ENCODE measurements around the gene SLC22A6.

Gene SLC22A6

GRCh38 chr11:62984451-62984991 is at the start of gene SLC22A6:
Gene SLC22A6, minus strand, starts transcription at chr11:62984967. Its CDS starts 277 bp downstream, at chr11:62984690.
- no peak within 1 kb of the TSS for H3K4me3 ChIP-seq (ENCODE audit: low read depth, low read length)
- no peak for TF ChIP-seq CTCF (IDR thresholded peaks at IDR 0.05; ENCODE audit: borderline replicate concordance, insufficient read depth, low read depth, low read length)

GRCh38 chr11:63032457-63032856 is 47.7 kb upstream of the SLC22A6 start:
- no peak for TF ChIP-seq CTCF (IDR thresholded peaks at IDR 0.05; ENCODE audit: borderline replicate concordance, insufficient read depth, low read depth, low read length)
- H3K4me3 ChIP-seq (ENCODE audit: low read depth, low read length): no peak overlapping the region

- no peak overlapping the region for H3K4me3 ChIP-seq (ENCODE audit: low read depth, low read length)
- peak; percentile 98 for TF ChIP-seq CTCF (IDR thresholded peaks at IDR 0.05; ENCODE audit: borderline replicate concordance, insufficient read depth, low read depth, low read length)
Observed at GRCh38 chr11:63023841-63024648, 39.3 kb upstream of the SLC22A6 start.

GRCh38 chr11:63023222-63023814 is 38.6 kb upstream of the SLC22A6 start:
- TF ChIP-seq CTCF (IDR thresholded peaks at IDR 0.05; ENCODE audit: borderline replicate concordance, insufficient read depth, low read depth, low read length): no peak

GRCh38 chr11:63022441-63022840 is 37.7 kb upstream of the SLC22A6 start:
- TF ChIP-seq CTCF (IDR thresholded peaks at IDR 0.05; ENCODE audit: borderline replicate concordance, insufficient read depth, low read depth, low read length): no peak
- no peak overlapping the region for H3K4me3 ChIP-seq (ENCODE audit: low read depth, low read length)

More at GRCh38 chr11:63023222-63023814, 38.6 kb upstream of the SLC22A6 start:
- H3K4me3 ChIP-seq (ENCODE audit: low read depth, low read length): no peak overlapping the region

GRCh38 chr11:63020671-63021291 is 36.0 kb upstream of the SLC22A6 start:
- TF ChIP-seq CTCF (IDR thresholded peaks at IDR 0.05; ENCODE audit: borderline replicate concordance, insufficient read depth, low read depth, low read length): peak; percentile 64
- H3K4me3 ChIP-seq (ENCODE audit: low read depth, low read length): no peak overlapping the region
